ENCODE data around the gene ATG7.
"Not testable (repeated sequence)": the region's sequence is repeated elsewhere in the genome, so short reads cannot be mapped to it uniquely, and the experiment has no call there.

ATG7 gene

GRCh38 chr3:11390411-11391131 lies 118.4 kb downstream of the ATG7 start:
- no peak for DNase-seq (ENCODE audit: low read depth in 2 of 2)

- no peak for DNase-seq (ENCODE audit: low read depth in 2 of 2)
Measured at GRCh38 chr3:11391174-11391879, 119.1 kb downstream of the ATG7 start.

- no peak for DNase-seq (ENCODE audit: low read depth in 2 of 2)
Measured at GRCh38 chr3:11392014-11392859, 120.0 kb downstream of the ATG7 start.

GRCh38 chr3:11392860-11393114 lies 120.6 kb downstream of the ATG7 start:
- DNase-seq (ENCODE audit: low read depth in 2 of 2), result no peak

GRCh38 chr3:11393401-11393800 lies 121.2 kb downstream of the ATG7 start:
- DNase-seq (ENCODE audit: low read depth in 2 of 2), result no peak

- DNase-seq (ENCODE audit: low read depth in 2 of 2), result no peak
Measured at GRCh38 chr3:11394392-11394791, 122.2 kb downstream of the ATG7 start.

- DNase-seq (ENCODE audit: low read depth in 2 of 2), result no peak
Measured at GRCh38 chr3:11400213-11400612, 128.0 kb downstream of the ATG7 start.

GRCh38 chr3:11401434-11401833 lies 129.2 kb downstream of the ATG7 start:
- no peak for DNase-seq (ENCODE audit: low read depth in 2 of 2)

GRCh38 chr3:11405323-11405722 lies 133.1 kb downstream of the ATG7 start:
- no peak for DNase-seq (ENCODE audit: low read depth in 2 of 2)

- DNase-seq (ENCODE audit: low read depth in 2 of 2), result no peak
Measured at GRCh38 chr3:11407644-11408043, 135.4 kb downstream of the ATG7 start.

GRCh38 chr3:11408324-11408859 lies 136.2 kb downstream of the ATG7 start:
- DNase-seq (ENCODE audit: low read depth in 2 of 2), result not testable (repeated sequence)

- no peak for DNase-seq (ENCODE audit: low read depth in 2 of 2)
Measured at GRCh38 chr3:11410564-11410963, 138.4 kb downstream of the ATG7 start.

- DNase-seq (ENCODE audit: low read depth in 2 of 2), result no peak
Measured at GRCh38 chr3:11411956-11412355, 139.8 kb downstream of the ATG7 start.

- DNase-seq (ENCODE audit: low read depth in 2 of 2), result no peak
Measured at GRCh38 chr3:11413071-11413470, 140.9 kb downstream of the ATG7 start.

- DNase-seq (ENCODE audit: low read depth in 2 of 2), result no peak
Measured at GRCh38 chr3:11415099-11415498, 142.9 kb downstream of the ATG7 start.

GRCh38 chr3:11420066-11420465 lies 147.9 kb downstream of the ATG7 start:
- DNase-seq (ENCODE audit: low read depth in 2 of 2), result no peak

- no peak for DNase-seq (ENCODE audit: low read depth in 2 of 2)
Measured at GRCh38 chr3:11422291-11422690, 150.1 kb downstream of the ATG7 start.

GRCh38 chr3:11423868-11424267 lies 151.7 kb downstream of the ATG7 start:
- DNase-seq (ENCODE audit: low read depth in 2 of 2), result no peak

- no peak for DNase-seq (ENCODE audit: low read depth in 2 of 2)
Measured at GRCh38 chr3:11424277-11424676, 152.1 kb downstream of the ATG7 start.

GRCh38 chr3:11430207-11430606 lies 158.0 kb downstream of the ATG7 start:
- DNase-seq (ENCODE audit: low read depth in 2 of 2), result no peak

- no peak for DNase-seq (ENCODE audit: low read depth in 2 of 2)
Measured at GRCh38 chr3:11430624-11431023, 158.4 kb downstream of the ATG7 start.

- no peak for DNase-seq (ENCODE audit: low read depth in 2 of 2)
Measured at GRCh38 chr3:11431319-11431718, 159.1 kb downstream of the ATG7 start.

All from stimulated activated CD8-positive, alpha-beta memory T cell treated with anti-CD3 and anti-CD28 coated beads, Interleukin-2, amount 100 ng/mL, for 48 hours (primary cell).